ENCODE measurements around the gene OR8I2.
"Not testable (repeated sequence)": the region's sequence is repeated elsewhere in the genome, so short reads cannot be mapped to it uniquely, and the experiment has no call there.

OR8I2 gene

GRCh38 chr11:56049487-56049886 is 43.6 kb upstream of the OR8I2 start:
- Histone ChIP-seq H3K4me1 (ENCODE audit: insufficient read depth, low read length, severe bottlenecking) (no peaks in the 10 kb centered on the region), H3K4me3 (ENCODE audit: low read depth, low read length, poor library complexity, severe bottlenecking) (no peak overlapping the region), H3K36me3 (ENCODE audit: insufficient read depth, low read length) (no peaks in the 10 kb centered on the region), H3K79me2 (ENCODE audit: insufficient read depth, low read length) (no peaks in the 10 kb centered on the region), H3K9ac (ENCODE audit: low read length) (no peak overlapping the region), H3K4me2 (ENCODE audit: low read length) (no peak overlapping the region), H3K27me3 (ENCODE audit: insufficient read depth, low read length) (no peaks in the 10 kb centered on the region), H3K9me2 (ENCODE audit: low read depth, low read length) (no peaks in the 10 kb centered on the region), H2AFZ (ENCODE audit: low read length) (no peak overlapping the region), H4K20me1 (ENCODE audit: insufficient read depth, low read length) (no peaks in the 10 kb centered on the region), H3F3A (ENCODE audit: insufficient read depth, low read length) (no peaks in the 10 kb centered on the region), H3K27ac (ENCODE audit: low read depth, low read length, poor library complexity, severe bottlenecking) (no peak overlapping the region), H3K9me3 (ENCODE audit: low read length) (no peaks in the 10 kb centered on the region)
- TF ChIP-seq EZH2 (IDR thresholded peaks at IDR 0.05; ENCODE audit: borderline replicate concordance, low read length), result no peak
- TF ChIP-seq, protein P1, sequence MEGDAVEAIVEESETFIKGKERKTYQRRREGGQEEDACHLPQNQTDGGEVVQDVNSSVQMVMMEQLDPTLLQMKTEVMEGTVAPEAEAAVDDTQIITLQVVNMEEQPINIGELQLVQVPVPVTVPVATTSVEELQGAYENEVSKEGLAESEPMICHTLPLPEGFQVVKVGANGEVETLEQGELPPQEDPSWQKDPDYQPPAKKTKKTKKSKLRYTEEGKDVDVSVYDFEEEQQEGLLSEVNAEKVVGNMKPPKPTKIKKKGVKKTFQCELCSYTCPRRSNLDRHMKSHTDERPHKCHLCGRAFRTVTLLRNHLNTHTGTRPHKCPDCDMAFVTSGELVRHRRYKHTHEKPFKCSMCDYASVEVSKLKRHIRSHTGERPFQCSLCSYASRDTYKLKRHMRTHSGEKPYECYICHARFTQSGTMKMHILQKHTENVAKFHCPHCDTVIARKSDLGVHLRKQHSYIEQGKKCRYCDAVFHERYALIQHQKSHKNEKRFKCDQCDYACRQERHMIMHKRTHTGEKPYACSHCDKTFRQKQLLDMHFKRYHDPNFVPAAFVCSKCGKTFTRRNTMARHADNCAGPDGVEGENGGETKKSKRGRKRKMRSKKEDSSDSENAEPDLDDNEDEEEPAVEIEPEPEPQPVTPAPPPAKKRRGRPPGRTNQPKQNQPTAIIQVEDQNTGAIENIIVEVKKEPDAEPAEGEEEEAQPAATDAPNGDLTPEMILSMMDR (IDR thresholded peaks at IDR 0.05; ENCODE audit: low read length), result no peak

DNA sequence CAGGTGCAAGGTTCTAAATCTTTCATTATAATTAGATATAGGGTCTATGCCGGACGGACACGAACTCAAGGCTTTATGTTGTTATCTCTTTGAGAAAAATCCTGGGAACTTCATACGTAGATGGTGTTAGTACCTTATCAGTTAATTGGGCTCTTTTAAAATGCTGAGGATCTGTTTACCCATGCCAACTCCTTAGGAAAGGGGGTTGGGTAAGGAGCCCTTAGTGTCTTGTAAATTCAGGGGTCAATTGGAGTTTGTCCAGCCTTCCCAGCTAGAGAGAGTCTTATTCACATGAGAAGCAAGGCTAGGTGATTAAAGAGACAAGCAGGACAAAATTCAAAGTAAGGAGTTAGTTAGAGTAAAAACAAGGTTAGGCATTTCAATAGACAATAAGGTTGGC is 36.7 kb upstream of the OR8I2 start:
- H3K4me1 ChIP-seq (ENCODE audit: insufficient read depth, low read length, severe bottlenecking); H3F3A ChIP-seq (ENCODE audit: insufficient read depth, low read length); H2AFZ ChIP-seq (ENCODE audit: low read length); H3K4me2 ChIP-seq (ENCODE audit: low read length); H3K36me3 ChIP-seq (ENCODE audit: insufficient read depth, low read length); H3K27ac ChIP-seq (ENCODE audit: low read depth, low read length, poor library complexity, severe bottlenecking); H3K9ac ChIP-seq (ENCODE audit: low read length); H4K20me1 ChIP-seq (ENCODE audit: insufficient read depth, low read length); H3K27me3 ChIP-seq (ENCODE audit: insufficient read depth, low read length); H3K9me3 ChIP-seq (ENCODE audit: low read length); H3K9me2 ChIP-seq (ENCODE audit: low read depth, low read length); H3K79me2 ChIP-seq (ENCODE audit: insufficient read depth, low read length); H3K4me3 ChIP-seq (ENCODE audit: low read depth, low read length, poor library complexity, severe bottlenecking): not testable (repeated sequence)

- not testable (repeated sequence) for H2AFZ ChIP-seq (ENCODE audit: low read length); H4K20me1 ChIP-seq (ENCODE audit: insufficient read depth, low read length); H3F3A ChIP-seq (ENCODE audit: insufficient read depth, low read length); H3K36me3 ChIP-seq (ENCODE audit: insufficient read depth, low read length); H3K9me2 ChIP-seq (ENCODE audit: low read depth, low read length); H3K4me2 ChIP-seq (ENCODE audit: low read length); H3K9ac ChIP-seq (ENCODE audit: low read length); H3K4me3 ChIP-seq (ENCODE audit: low read depth, low read length, poor library complexity, severe bottlenecking); H3K27me3 ChIP-seq (ENCODE audit: insufficient read depth, low read length); H3K79me2 ChIP-seq (ENCODE audit: insufficient read depth, low read length); H3K27ac ChIP-seq (ENCODE audit: low read depth, low read length, poor library complexity, severe bottlenecking); H3K9me3 ChIP-seq (ENCODE audit: low read length); H3K4me1 ChIP-seq (ENCODE audit: insufficient read depth, low read length, severe bottlenecking)
These were observed 35.4 kb upstream of the OR8I2 start for GRCh38 chr11:56057661-56058237.

DNA sequence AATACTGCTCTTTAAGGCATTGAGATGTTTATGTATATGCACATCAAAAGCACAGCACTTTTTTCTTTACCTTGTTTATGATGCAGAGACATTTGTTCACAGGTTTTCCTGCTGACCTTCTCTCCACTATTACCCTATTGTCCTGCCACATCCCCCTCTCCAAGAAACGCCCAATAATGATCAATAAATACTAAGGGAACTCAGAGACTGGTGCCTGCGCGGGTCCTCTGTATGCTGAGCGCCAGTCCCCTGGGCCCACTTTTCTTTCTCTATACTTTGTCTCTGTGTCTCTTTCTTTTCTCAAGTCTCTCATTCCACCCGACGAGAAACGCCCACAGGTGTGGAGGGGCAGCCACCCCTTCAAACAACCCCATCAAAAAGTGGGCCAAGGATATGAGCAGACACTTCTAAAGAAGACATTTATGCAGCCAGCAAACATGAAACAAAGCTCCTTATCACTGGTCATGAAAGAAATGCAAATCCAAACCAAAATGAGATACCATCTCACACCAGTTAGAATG is 34.8 kb upstream of the OR8I2 start:
- H3K27ac ChIP-seq (ENCODE audit: low read depth, low read length, poor library complexity, severe bottlenecking); H3K9me3 ChIP-seq (ENCODE audit: low read length); H3K4me1 ChIP-seq (ENCODE audit: insufficient read depth, low read length, severe bottlenecking); H3K9me2 ChIP-seq (ENCODE audit: low read depth, low read length); H4K20me1 ChIP-seq (ENCODE audit: insufficient read depth, low read length); H2AFZ ChIP-seq (ENCODE audit: low read length); H3K9ac ChIP-seq (ENCODE audit: low read length); H3K27me3 ChIP-seq (ENCODE audit: insufficient read depth, low read length); H3K36me3 ChIP-seq (ENCODE audit: insufficient read depth, low read length); H3F3A ChIP-seq (ENCODE audit: insufficient read depth, low read length); H3K4me2 ChIP-seq (ENCODE audit: low read length); H3K79me2 ChIP-seq (ENCODE audit: insufficient read depth, low read length); H3K4me3 ChIP-seq (ENCODE audit: low read depth, low read length, poor library complexity, severe bottlenecking): not testable (repeated sequence)

GRCh38 chr11:56066980-56067379 is 26.1 kb upstream of the OR8I2 start:
- Histone ChIP-seq H2AFZ (ENCODE audit: low read length) (no peak overlapping the region), H3K27ac (ENCODE audit: low read depth, low read length, poor library complexity, severe bottlenecking) (no peak overlapping the region), H3K9me3 (ENCODE audit: low read length) (no peaks in the 10 kb centered on the region), H3K4me3 (ENCODE audit: low read depth, low read length, poor library complexity, severe bottlenecking) (no peak overlapping the region), H4K20me1 (ENCODE audit: insufficient read depth, low read length) (no peaks in the 10 kb centered on the region), H3K4me1 (ENCODE audit: insufficient read depth, low read length, severe bottlenecking) (no peaks in the 10 kb centered on the region), H3K9ac (ENCODE audit: low read length) (no peak overlapping the region), H3K36me3 (ENCODE audit: insufficient read depth, low read length) (no peaks in the 10 kb centered on the region), H3K4me2 (ENCODE audit: low read length) (no peak overlapping the region), H3F3A (ENCODE audit: insufficient read depth, low read length) (no peaks in the 10 kb centered on the region), H3K9me2 (ENCODE audit: low read depth, low read length) (no peaks in the 10 kb centered on the region), H3K79me2 (ENCODE audit: insufficient read depth, low read length) (no peaks in the 10 kb centered on the region), H3K27me3 (ENCODE audit: insufficient read depth, low read length) (no peaks in the 10 kb centered on the region)
- no peak for TF ChIP-seq EZH2 (IDR thresholded peaks at IDR 0.05; ENCODE audit: borderline replicate concordance, low read length)
- TF ChIP-seq, protein P1 (IDR thresholded peaks at IDR 0.05; ENCODE audit: low read length), result no peak

All from OCI-LY1 (cell line).